Transverse colon (tissue), 4 donors: ENCODE measurements around the gene TIAM1.

Experiments used
- CTCF ChIP-seq, 5 experiments: fragments of 200-600 bp in 3 of 5; fragments of 450-650 bp in 2 of 5; sonication (generic) in 3 of 5; IDR thresholded peaks; 1 replicate in 2 of 5; 2 replicates in 3 of 5; pipeline ENCODE4 v1.5.1; 2016 to 2017; ENCODE audit warnings: antibody characterized with exemption in 5 of 5, inconsistent platforms in 3 of 5, mild to moderate bottlenecking in 2 of 5, moderate library complexity in 1 of 5
- EP300 ChIP-seq: sonication (generic); formaldehyde crosslinking; IDR thresholded peaks from one replicate; pipeline ENCODE4 v1.6.1; 2017; ENCODE audit warnings: antibody characterized with exemption, low read depth
- POLR2A ChIP-seq: fragments of 450-650 bp; IDR thresholded peaks from one replicate; pipeline ENCODE4 v1.6.1; 2016; ENCODE audit warnings: antibody characterized with exemption, mild to moderate bottlenecking, moderate library complexity
- POLR2AphosphoS5 ChIP-seq, 3 donors: sonication (generic); formaldehyde crosslinking; IDR thresholded peaks; one replicate each; pipeline ENCODE4 v1.6.1; 2016; ENCODE audit warnings: antibody characterized with exemption in 3 of 3

- no peak for TF ChIP-seq CTCF (IDR thresholded peaks at IDR 0.05)
- TF ChIP-seq POLR2A = no peak
- TF ChIP-seq POLR2AphosphoS5 (IDR thresholded peaks at IDR 0.05) = no peak
- no peak for TF ChIP-seq EP300
These were observed 45.3 kb downstream of the TIAM1 start for GRCh38 chr21:31298618-31299269.
